Stomach (tissue), 4 donors: ENCODE data around the gene GRHL3.

ENCODE experiments used
- CTCF ChIP-seq, 7 experiments: fragments of 450-650 bp in 4 of 7; fragments of 200-600 bp in 3 of 7; sonication (generic) in 3 of 7; IDR thresholded peaks; one replicate each; pipeline ENCODE4 v1.5.1; 2016 to 2019; ENCODE audit warnings: antibody characterized with exemption in 7 of 7, control low read depth in 2 of 7, mild to moderate bottlenecking in 1 of 7
- EP300 ChIP-seq: sonication (generic); formaldehyde crosslinking; IDR thresholded peaks from one replicate; pipeline ENCODE4 v1.6.1; 2017; ENCODE audit warnings: antibody characterized with exemption
- POLR2A ChIP-seq, 4 donors: fragments of 450-650 bp; IDR thresholded peaks; one replicate each; pipeline ENCODE4 v1.6.1; 2016; ENCODE audit warnings: antibody characterized with exemption in 4 of 4, control low read depth in 2 of 4, mild to moderate bottlenecking in 1 of 4, moderate library complexity in 1 of 4
- POLR2AphosphoS5 ChIP-seq, 3 donors: sonication (generic); formaldehyde crosslinking; IDR thresholded peaks; one replicate each; pipeline ENCODE4 v1.6.1; 2016; ENCODE audit warnings: antibody characterized with exemption in 3 of 3

- TF ChIP-seq POLR2A (IDR thresholded peaks at IDR 0.05) = no peak
- no peak for TF ChIP-seq EP300
- no peak for TF ChIP-seq CTCF (IDR thresholded peaks at IDR 0.05)
- TF ChIP-seq POLR2AphosphoS5 (IDR thresholded peaks at IDR 0.05) = no peak
Measured at GRCh38 chr1:24285231-24285630, 33.9 kb upstream of the GRHL3 start.
